Urinary bladder (tissue), 4 donors: ENCODE data around the gene IMMP2L. TPM values are rescaled to one million over a fixed set of nuclear protein-coding genes. Genes with fewer than 3 reads are reported as not detected.

ENCODE experiments used
- DNase-seq: peaks from one replicate; pipeline ENCODE4 v3.0.0-alpha.2; 2015; ENCODE audit errors: extremely low spot score
- H3K27ac ChIP-seq: one replicate; pipeline ENCODE4 v1.5.1; 2013; ENCODE audit warnings: low read depth, mild to moderate bottlenecking, moderate library complexity
- H3K36me3 ChIP-seq: one replicate; pipeline ENCODE4 v1.6.1; 2013; ENCODE audit warnings: mild to moderate bottlenecking, moderate library complexity; ENCODE audit not compliant: insufficient read depth
- H3K4me1 ChIP-seq: one replicate; pipeline ENCODE4 v1.6.1; 2013; ENCODE audit warnings: mild to moderate bottlenecking, moderate library complexity; ENCODE audit not compliant: insufficient read depth
- H3K4me3 ChIP-seq: one replicate; pipeline ENCODE4 v1.5.1; 2013; ENCODE audit warnings: low read depth, low read length
- WGBS: extraction: QIAGEN DNeasy Blood & Tissue Kit; methylation state at CpG from one replicate; pipeline ENCODE4 v1.1.7; 2013; 5-methylcytosine and 5-hydroxymethylcytosine counted together
- polyA plus RNA-seq: library from polyadenylated mRNA; stranded (reverse); fragments of 200-250 nt; gene quantifications from one replicate; pipeline ENCODE4 v1.2.3, GENCODE V29; 2013
- total RNA-seq: library from RNA; depleted of rRNA; stranded (reverse); fragments of >200 nt; gene quantifications from one replicate; pipeline ENCODE4 v1.2.3, GENCODE V29; 2014
- donor health status: healthy with polysubstance abuse.
- donor health status: healthy.

IMMP2L gene
- total and polyA plus RNA-seq, 2 donors = 22.4 to 26.2 TPM

- Histone ChIP-seq H3K4me1 (no peaks in the 10 kb centered on the region), H3K36me3 (no peaks in the 10 kb centered on the region), H3K27ac (no peak overlapping the region), H3K4me3 (no peak overlapping the region)
- no peak for DNase-seq
These were observed 761.3 kb downstream of the IMMP2L start for GRCh38 chr7:110800984-110801383.

GRCh38 chr7:110797656-110798055, 764.6 kb downstream of the IMMP2L start:
- WGBS = 93% methylated on average over 2 of the region's 2 CpGs
- Histone ChIP-seq H3K4me1 (no peaks in the 10 kb centered on the region), H3K36me3 (no peaks in the 10 kb centered on the region), H3K4me3 (no peak overlapping the region), H3K27ac (no peak overlapping the region)
- no peak for DNase-seq

DNA sequence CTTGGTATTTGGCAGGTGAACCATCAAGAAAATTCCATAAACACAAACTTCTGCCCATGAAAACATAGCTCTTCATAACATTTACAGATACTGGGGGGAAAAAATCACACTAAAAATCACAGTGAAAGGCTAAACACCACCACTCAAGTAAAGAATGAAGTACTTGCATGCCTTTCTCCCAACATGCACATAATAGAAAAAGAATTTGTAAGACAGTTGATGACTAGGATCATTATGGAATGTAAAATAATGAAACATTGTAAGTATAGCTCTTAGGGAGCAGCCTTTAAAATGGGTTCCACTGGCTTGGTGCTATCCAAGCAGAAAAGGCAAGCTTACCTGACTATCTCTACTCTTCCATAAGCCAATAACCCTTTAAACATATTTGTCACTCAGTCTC, 771.3 kb downstream of the IMMP2L start:
- Histone ChIP-seq H3K36me3 (peaks cover 1% of the 10 kb centered on the region), H3K4me1 (no peaks in the 10 kb centered on the region), H3K4me3 (no peak overlapping the region), H3K27ac (no peak overlapping the region)
- DNase-seq = no peak

DNA sequence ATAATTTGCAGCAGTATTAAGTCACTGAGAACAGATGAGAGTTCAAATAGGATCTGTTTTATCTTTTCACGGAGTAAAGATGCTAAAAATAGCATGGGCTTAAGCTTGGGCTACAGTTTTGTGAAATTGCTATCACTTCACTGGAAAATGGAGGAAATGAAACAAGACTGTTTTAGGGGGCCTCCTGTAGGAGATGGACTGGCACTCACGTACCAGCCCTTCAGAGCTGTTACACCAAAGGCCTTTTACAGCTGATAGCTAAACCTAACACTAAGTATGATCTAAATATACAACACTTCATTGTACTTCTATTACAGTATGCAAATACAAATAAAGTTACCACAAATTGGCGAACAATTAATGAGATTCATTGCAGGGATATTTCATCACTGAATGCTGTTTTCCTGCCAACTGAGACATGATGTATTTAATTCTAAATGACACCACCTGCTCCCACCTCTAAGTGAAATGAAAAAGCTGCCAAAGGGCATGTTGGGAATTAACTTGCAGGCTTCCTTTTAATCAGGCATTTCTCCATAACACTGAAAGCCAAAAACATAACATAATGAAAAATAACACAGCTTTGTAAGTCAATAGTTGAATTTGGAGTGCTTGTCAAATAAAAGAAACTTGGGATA, 775.8 kb downstream of the IMMP2L start:
- DNase-seq = no peak
- peaks cover 1% of the 10 kb centered on the region for H3K36me3 ChIP-seq
- no peaks in the 10 kb centered on the region for H3K4me1 ChIP-seq
- H3K4me3 ChIP-seq = no peak overlapping the region
- WGBS = 43% methylated on average over 3 of the region's 3 CpGs
- no peak overlapping the region for H3K27ac ChIP-seq

DNA sequence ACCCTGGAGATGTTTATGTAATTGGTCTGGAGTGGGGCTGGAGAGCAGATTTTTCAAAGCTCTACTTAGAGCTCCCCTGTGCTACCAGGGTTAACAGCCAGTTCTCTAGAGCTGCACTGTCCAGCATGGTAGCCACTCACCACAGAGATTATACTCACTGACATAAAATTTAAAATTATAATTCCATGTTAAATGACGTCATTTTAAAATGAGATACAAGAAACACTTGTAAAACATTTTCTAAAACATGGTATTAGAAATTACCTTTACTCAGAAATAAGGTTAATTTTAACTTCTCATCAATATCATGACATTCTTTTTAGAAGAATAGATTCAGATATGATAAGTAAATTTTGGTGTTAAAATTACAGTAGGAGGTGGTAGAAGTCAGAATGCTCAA, 777.5 kb downstream of the IMMP2L start:
- Histone ChIP-seq H3K4me3 (no peak overlapping the region), H3K36me3 (peaks cover 1% of the 10 kb centered on the region), H3K27ac (no peak overlapping the region), H3K4me1 (no peaks in the 10 kb centered on the region)
- 83% methylated on average over 1 of the region's 1 CpG for WGBS
- no peak for DNase-seq

DNA sequence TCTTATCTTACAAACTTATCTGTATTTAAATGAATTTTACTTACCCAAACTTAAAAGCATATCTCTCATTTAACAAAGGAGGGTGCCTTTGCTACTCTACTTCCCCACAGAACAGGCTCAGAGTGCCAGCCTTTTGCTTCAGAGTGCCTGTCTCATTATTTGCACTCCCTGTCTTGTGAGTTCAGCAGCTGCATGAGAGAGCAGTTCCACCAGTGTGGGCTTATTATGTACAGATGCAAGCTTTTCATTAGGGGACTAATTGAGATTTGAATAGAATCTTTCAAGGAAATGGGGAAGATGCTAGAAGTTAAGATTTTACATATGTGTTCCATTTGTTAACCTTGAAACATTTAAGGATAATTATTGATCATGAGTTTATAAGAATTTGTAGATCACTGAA, 781.6 kb downstream of the IMMP2L start:
- Histone ChIP-seq H3K27ac (no peak overlapping the region), H3K36me3 (no peaks in the 10 kb centered on the region), H3K4me1 (no peaks in the 10 kb centered on the region), H3K4me3 (no peak overlapping the region)
- no peak for DNase-seq

GRCh38 chr7:110779339-110779738, 783.0 kb downstream of the IMMP2L start:
- 95% methylated on average over 3 of the region's 3 CpGs for WGBS
- H3K27ac ChIP-seq = no peak overlapping the region

GRCh38 chr7:110775046-110775445, 787.2 kb downstream of the IMMP2L start:
- H3K4me3 ChIP-seq = no peak overlapping the region
- DNase-seq = no peak
- no peaks in the 10 kb centered on the region for H3K36me3 ChIP-seq
- no peaks in the 10 kb centered on the region for H3K4me1 ChIP-seq
- H3K27ac ChIP-seq = no peak overlapping the region
- whole genome bisulfite sequencing = 74% methylated on average over 2 of the region's 2 CpGs

More at GRCh38 chr7:110779339-110779738, 783.0 kb downstream of the IMMP2L start:
- H3K4me3 ChIP-seq = no peak overlapping the region
- H3K36me3 ChIP-seq = no peaks in the 10 kb centered on the region
- DNase-seq = no peak
- no peaks in the 10 kb centered on the region for H3K4me1 ChIP-seq

DNA sequence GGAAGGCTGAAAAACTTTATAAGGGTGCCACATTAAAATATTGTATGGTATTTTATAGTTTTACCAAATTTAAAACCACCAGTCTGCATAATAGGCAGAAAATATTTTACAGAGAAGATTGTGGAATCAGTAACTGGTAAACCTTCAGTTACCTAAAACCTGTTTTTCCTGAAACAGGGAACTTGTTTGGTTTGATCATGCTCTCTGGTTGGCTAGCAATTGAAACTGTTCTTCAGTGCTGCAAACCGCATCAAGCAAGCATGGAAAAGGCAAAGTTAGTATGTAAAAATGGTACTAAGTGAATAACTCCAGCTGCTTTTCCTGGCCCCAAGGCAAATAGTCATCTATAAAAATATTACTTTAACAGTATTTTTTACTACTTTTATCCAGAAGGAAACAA, 788.2 kb downstream of the IMMP2L start:
- WGBS = 71% methylated on average over 1 of the region's 1 CpG
- peak; percentile 15 for DNase-seq

GRCh38 chr7:110772615-110773014, 789.7 kb downstream of the IMMP2L start:
- WGBS = 97% methylated on average over 3 of the region's 3 CpGs

More for the DNA sequence above, 788.2 kb downstream of the IMMP2L start:
- no peaks in the 10 kb centered on the region for H3K4me1 ChIP-seq
- H3K36me3 ChIP-seq = no peaks in the 10 kb centered on the region
- H3K4me3 ChIP-seq = no peak overlapping the region
- H3K27ac ChIP-seq = no peak overlapping the region

GRCh38 chr7:110771717-110772116, 790.6 kb downstream of the IMMP2L start:
- WGBS = 95% methylated on average over 3 of the region's 3 CpGs
- DNase-seq = no peak
- H3K4me3 ChIP-seq = no peak overlapping the region
- H3K27ac ChIP-seq = no peak overlapping the region
- no peaks in the 10 kb centered on the region for H3K4me1 ChIP-seq
- no peaks in the 10 kb centered on the region for H3K36me3 ChIP-seq

More at GRCh38 chr7:110772615-110773014, 789.7 kb downstream of the IMMP2L start:
- Histone ChIP-seq H3K36me3 (no peaks in the 10 kb centered on the region), H3K4me3 (no peak overlapping the region), H3K4me1 (no peaks in the 10 kb centered on the region), H3K27ac (no peak overlapping the region)
- DNase-seq = no peak

GRCh38 chr7:110767550-110768110, 794.7 kb downstream of the IMMP2L start:
- 68% methylated on average over 3 of the region's 3 CpGs for WGBS
- Histone ChIP-seq H3K4me3 (no peak overlapping the region), H3K27ac (no peak overlapping the region), H3K36me3 (no peaks in the 10 kb centered on the region), H3K4me1 (no peaks in the 10 kb centered on the region)
- no peak for DNase-seq

DNA sequence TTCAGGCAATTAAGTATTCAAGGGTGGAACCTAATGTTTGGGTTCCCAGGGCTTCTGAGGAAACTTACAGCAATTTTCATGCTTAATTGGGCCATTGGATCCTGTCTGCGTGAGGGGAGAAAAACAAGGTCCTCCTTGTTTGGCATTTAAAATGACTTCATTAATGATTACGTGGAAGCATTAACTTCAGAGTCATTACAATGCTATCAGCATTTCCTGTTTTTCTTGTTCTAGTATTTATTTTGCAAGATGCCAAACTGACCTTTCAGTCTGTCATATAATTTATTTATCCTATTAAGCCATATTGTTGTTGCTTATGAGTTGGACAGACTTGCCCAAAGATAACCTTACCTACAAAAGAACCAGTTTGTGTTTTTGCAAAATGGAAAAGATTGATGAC, 795.4 kb downstream of the IMMP2L start:
- H3K36me3 ChIP-seq = no peaks in the 10 kb centered on the region
- WGBS = 77% methylated on average over 2 of the region's 2 CpGs

GRCh38 chr7:110764852-110765251, 797.4 kb downstream of the IMMP2L start:
- Histone ChIP-seq H3K36me3 (no peaks in the 10 kb centered on the region), H3K4me3 (no peak overlapping the region), H3K27ac (no peak overlapping the region), H3K4me1 (no peaks in the 10 kb centered on the region)
- 96% methylated on average over 3 of the region's 3 CpGs for WGBS
- no peak for DNase-seq

More for the DNA sequence above, 795.4 kb downstream of the IMMP2L start:
- H3K4me3 ChIP-seq = no peak overlapping the region
- no peak overlapping the region for H3K27ac ChIP-seq
- no peaks in the 10 kb centered on the region for H3K4me1 ChIP-seq
- no peak for DNase-seq
